DMS153 treated with DMSO at 0.1 percent for 48 hours (cell line): ENCODE results near the gene FANCC.
A peak's percentile ranks its signal among the peaks of the same experiment; 100 is the strongest.

Experiments used
- DNase-seq: peaks from one replicate; lab custom pipeline; 2025; ENCODE audit not compliant: unreplicated experiment; lab: John Stamatoyannopoulos, UW

Gene FANCC

GRCh38 chr9:95076696-95077052, 240.8 kb downstream of the FANCC start:
- DNase-seq = no peak

GRCh38 chr9:95075700-95076099, 241.8 kb downstream of the FANCC start:
- DNase-seq = no peak

- peak; percentile 43 for DNase-seq
Observed at GRCh38 chr9:95074632-95075031, 242.9 kb downstream of the FANCC start.

GRCh38 chr9:95073918-95074317, 243.6 kb downstream of the FANCC start:
- DNase-seq = no peak

- no peak for DNase-seq
Observed at GRCh38 chr9:95073042-95073607, 244.4 kb downstream of the FANCC start.

- DNase-seq = no peak
Observed at GRCh38 chr9:95071925-95072324, 245.6 kb downstream of the FANCC start.

- DNase-seq = no peak
Observed at GRCh38 chr9:95071450-95071849, 246.1 kb downstream of the FANCC start.

- no peak for DNase-seq
Observed at GRCh38 chr9:95070549-95071021, 246.9 kb downstream of the FANCC start.

- no peak for DNase-seq
Observed at GRCh38 chr9:95067897-95068296, 249.6 kb downstream of the FANCC start.

- DNase-seq = no peak
Observed at GRCh38 chr9:95067057-95067456, 250.5 kb downstream of the FANCC start.

- DNase-seq = no peak
Observed at GRCh38 chr9:95065224-95065623, 252.3 kb downstream of the FANCC start.

GRCh38 chr9:95063300-95063699, 254.2 kb downstream of the FANCC start:
- DNase-seq = no peak

- no peak for DNase-seq
Observed at GRCh38 chr9:95062596-95063065, 254.9 kb downstream of the FANCC start.

- DNase-seq = no peak
Observed at GRCh38 chr9:95061916-95062595, 255.5 kb downstream of the FANCC start.

GRCh38 chr9:95060916-95061315, 256.6 kb downstream of the FANCC start:
- no peak for DNase-seq

- no peak for DNase-seq
Observed at GRCh38 chr9:95060234-95060633, 257.3 kb downstream of the FANCC start.

GRCh38 chr9:95058795-95059386, 258.6 kb downstream of the FANCC start:
- no peak for DNase-seq

- no peak for DNase-seq
Observed at GRCh38 chr9:95058121-95058785, 259.3 kb downstream of the FANCC start.

- DNase-seq = peak; percentile 47
Observed at GRCh38 chr9:95057101-95057500, 260.4 kb downstream of the FANCC start.

GRCh38 chr9:95055851-95056551, 261.5 kb downstream of the FANCC start:
- DNase-seq = peak; percentile 47

- DNase-seq = no peak
Observed at GRCh38 chr9:95055334-95055850, 262.1 kb downstream of the FANCC start.
